Progenitor cell of endocrine pancreas (in vitro differentiated cells): ENCODE data around the gene HIGD1A. TPM values are rescaled to one million over a fixed set of nuclear protein-coding genes. Genes with fewer than 3 reads are reported as not detected.

ENCODE experiments used
- DNase-seq: peaks from one replicate; pipeline ENCODE4 v3.0.0; 2021; ENCODE audit warnings: low spot score; ENCODE audit not compliant: unreplicated experiment
- H3K27ac Mint-ChIP-seq: 2 replicates; pipeline ENCODE4 v1.8.0; 2021; ENCODE audit warnings: mild to moderate bottlenecking, moderate library complexity, mixed read lengths
- H3K27me3 Mint-ChIP-seq: 2 replicates; pipeline ENCODE4 v1.8.0; 2021; ENCODE audit warnings: mixed read lengths
- H3K36me3 Mint-ChIP-seq: 2 replicates; pipeline ENCODE4 v1.8.0; 2022; ENCODE audit warnings: mixed read lengths; ENCODE audit not compliant: insufficient read depth
- H3K4me1 Mint-ChIP-seq: 2 replicates; pipeline ENCODE4 v1.8.0; 2021; ENCODE audit warnings: low read depth, mixed read lengths
- H3K4me3 Mint-ChIP-seq: 2 replicates; pipeline ENCODE4 v1.8.0; 2021; ENCODE audit warnings: low read depth, mild to moderate bottlenecking, moderate library complexity, mixed read lengths
- H3K9me3 Mint-ChIP-seq: 2 replicates; pipeline ENCODE4 v1.8.0; 2021; ENCODE audit warnings: low read depth, mixed read lengths
- total RNA-seq: library from RNA; stranded (reverse); gene quantifications from 2 replicates; pipeline ENCODE4 v1.2.1, GENCODE V29; 2021
- TF ChIP-seq, protein P1 (sequence below): fragments of 200-600 bp; sonication (generic); IDR thresholded peaks from one replicate; pipeline ENCODE4 v1.5.0; 2021; ENCODE audit warnings: antibody characterized with exemption, mild to moderate bottlenecking; ENCODE audit not compliant: unreplicated experiment

The HIGD1A gene
- total RNA-seq, 1 donor from 2014 or later: 92.3 TPM

- Mint-ChIP-seq H3K36me3 (no peaks in the 10 kb centered on the region), H3K4me3 (no peak overlapping the region), H3K4me1 (peaks cover 13% of the 10 kb centered on the region), H3K27ac (no peak overlapping the region), H3K27me3 (no peaks in the 10 kb centered on the region), H3K9me3 (peaks cover 3% of the 10 kb centered on the region)
- DNase-seq: no peak
- TF ChIP-seq, protein P1, sequence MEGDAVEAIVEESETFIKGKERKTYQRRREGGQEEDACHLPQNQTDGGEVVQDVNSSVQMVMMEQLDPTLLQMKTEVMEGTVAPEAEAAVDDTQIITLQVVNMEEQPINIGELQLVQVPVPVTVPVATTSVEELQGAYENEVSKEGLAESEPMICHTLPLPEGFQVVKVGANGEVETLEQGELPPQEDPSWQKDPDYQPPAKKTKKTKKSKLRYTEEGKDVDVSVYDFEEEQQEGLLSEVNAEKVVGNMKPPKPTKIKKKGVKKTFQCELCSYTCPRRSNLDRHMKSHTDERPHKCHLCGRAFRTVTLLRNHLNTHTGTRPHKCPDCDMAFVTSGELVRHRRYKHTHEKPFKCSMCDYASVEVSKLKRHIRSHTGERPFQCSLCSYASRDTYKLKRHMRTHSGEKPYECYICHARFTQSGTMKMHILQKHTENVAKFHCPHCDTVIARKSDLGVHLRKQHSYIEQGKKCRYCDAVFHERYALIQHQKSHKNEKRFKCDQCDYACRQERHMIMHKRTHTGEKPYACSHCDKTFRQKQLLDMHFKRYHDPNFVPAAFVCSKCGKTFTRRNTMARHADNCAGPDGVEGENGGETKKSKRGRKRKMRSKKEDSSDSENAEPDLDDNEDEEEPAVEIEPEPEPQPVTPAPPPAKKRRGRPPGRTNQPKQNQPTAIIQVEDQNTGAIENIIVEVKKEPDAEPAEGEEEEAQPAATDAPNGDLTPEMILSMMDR: no peak
Measured at GRCh38 chr3:42741796-42742195, 62.5 kb downstream of the HIGD1A start.

GRCh38 chr3:42739401-42740158 lies 64.7 kb downstream of the HIGD1A start:
- H3K4me3 Mint-ChIP-seq: no peak overlapping the region
- peaks cover 1% of the 10 kb centered on the region for H3K4me1 Mint-ChIP-seq
- no peak overlapping the region for H3K27ac Mint-ChIP-seq
- no peaks in the 10 kb centered on the region for H3K36me3 Mint-ChIP-seq
- no peak for DNase-seq
- peaks cover 3% of the 10 kb centered on the region for H3K9me3 Mint-ChIP-seq
- no peaks in the 10 kb centered on the region for H3K27me3 Mint-ChIP-seq
- TF ChIP-seq, protein P1: no peak

GRCh38 chr3:42736531-42736930 lies 67.8 kb downstream of the HIGD1A start:
- Mint-ChIP-seq H3K4me3 (no peak overlapping the region), H3K9me3 (peaks cover 3% of the 10 kb centered on the region), H3K27ac (no peak overlapping the region), H3K36me3 (no peaks in the 10 kb centered on the region), H3K4me1 (peaks cover 9% of the 10 kb centered on the region), H3K27me3 (no peaks in the 10 kb centered on the region)
- no peak for DNase-seq
- TF ChIP-seq, protein P1: no peak

- H3K27me3 Mint-ChIP-seq: no peaks in the 10 kb centered on the region
- TF ChIP-seq, protein P1: no peak
- H3K9me3 Mint-ChIP-seq: peaks cover 3% of the 10 kb centered on the region
- peaks cover 9% of the 10 kb centered on the region for H3K4me1 Mint-ChIP-seq
- no peak overlapping the region for H3K27ac Mint-ChIP-seq
- H3K4me3 Mint-ChIP-seq: no peak overlapping the region
- DNase-seq: no peak
- H3K36me3 Mint-ChIP-seq: no peaks in the 10 kb centered on the region
Measured at GRCh38 chr3:42736081-42736480, 68.2 kb downstream of the HIGD1A start.

DNA sequence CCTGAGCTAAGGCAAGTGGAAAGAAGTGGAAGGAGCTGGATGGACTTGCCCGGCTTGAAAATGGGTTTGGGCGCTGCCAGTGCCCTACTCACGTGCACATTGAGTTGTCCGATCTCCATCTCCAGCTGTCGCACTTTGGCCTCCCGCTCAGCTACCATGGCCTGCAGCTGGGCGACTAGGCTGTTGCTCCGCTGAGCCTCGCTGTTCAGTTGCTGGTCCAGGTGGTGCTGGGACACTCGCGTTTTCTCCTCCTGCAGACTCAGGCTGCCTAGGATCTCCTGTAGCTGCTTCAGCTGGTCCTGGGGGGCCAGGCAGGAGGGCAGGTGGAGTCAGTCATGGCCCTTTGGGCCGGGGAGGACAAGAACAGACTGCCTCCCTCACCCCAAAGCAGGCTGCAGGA lies 68.7 kb downstream of the HIGD1A start:
- Mint-ChIP-seq H3K9me3 (peaks cover 3% of the 10 kb centered on the region), H3K27me3 (no peaks in the 10 kb centered on the region), H3K4me1 (peaks cover 9% of the 10 kb centered on the region), H3K27ac (no peak overlapping the region), H3K4me3 (no peak overlapping the region), H3K36me3 (no peaks in the 10 kb centered on the region)
- TF ChIP-seq, protein P1: no peak
- DNase-seq: no peak
